Dedifferentiated amniotic fluid mesenchymal stem cell (primary cell): ENCODE data around the gene SLC6A6.
"Not testable (repeated sequence)": the region's sequence is repeated elsewhere in the genome, so short reads cannot be mapped to it uniquely, and the experiment has no call there.

Experiments
- DNase-seq: peaks from one replicate; pipeline ENCODE4 v3.0.0-alpha.2; 2016; ENCODE audit errors: extremely low spot score

The SLC6A6 gene

GRCh38 chr3:14507757-14508504 is 105.5 kb downstream of the SLC6A6 start:
- DNase-seq: no peak

GRCh38 chr3:14508505-14508819 is 106.1 kb downstream of the SLC6A6 start:
- DNase-seq: no peak

GRCh38 chr3:14508966-14509795 is 106.8 kb downstream of the SLC6A6 start:
- DNase-seq: no peak

DNA sequence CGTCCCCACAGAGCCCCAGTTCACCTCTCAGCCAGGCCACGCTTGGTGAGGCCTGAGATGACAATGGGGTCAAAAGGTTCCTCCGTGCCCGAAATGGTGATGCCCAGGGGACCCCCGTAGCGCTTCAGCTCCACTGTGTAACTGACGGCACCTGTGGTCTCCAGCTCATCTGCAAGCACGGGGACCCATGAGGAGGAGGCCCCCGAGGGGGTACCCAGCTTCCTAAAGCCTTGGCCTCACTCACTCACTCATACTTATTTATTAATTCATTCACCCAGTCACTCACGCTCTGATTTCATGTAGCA is 107.3 kb downstream of the SLC6A6 start:
- no peak for DNase-seq

DNA sequence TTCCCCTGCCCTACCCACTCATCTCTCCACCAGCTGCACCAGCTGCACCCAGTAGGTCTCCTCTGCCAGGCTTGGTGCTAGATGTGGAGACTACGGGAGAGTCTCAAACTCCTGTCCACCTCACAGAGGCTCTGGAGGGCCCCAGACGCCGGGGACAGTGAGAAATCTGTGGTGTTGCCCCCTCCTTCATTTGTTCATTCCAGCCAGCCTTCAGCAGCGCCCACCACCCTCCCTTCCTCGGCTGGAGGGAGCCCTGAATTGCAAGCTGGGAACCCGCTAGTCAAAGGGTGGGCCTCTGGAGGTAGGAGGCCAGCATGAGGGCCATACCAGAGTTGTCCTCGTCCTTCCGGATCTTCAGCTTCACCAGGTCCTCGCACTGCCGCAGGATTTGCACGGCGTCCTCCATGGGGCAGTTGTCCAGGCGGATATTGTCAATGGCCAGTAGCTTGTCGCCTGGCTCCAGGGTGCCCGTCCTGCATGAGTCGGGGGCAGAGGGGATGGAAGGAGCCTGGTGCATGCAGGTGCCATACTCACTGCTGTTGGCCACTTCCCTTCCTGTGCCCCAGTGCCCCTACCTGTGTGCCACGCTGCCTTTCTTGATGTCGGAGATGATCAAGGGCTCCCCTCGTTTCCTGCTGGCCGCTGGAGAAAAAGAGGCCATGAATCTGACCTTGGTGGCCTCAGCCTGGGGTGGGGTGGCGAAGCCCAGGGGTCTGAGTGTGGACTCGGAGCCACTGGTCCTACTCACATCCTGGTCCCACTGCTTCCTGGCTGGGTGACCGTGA is 108.6 kb downstream of the SLC6A6 start:
- DNase-seq: no peak

GRCh38 chr3:14511623-14512280 is 109.3 kb downstream of the SLC6A6 start:
- no peak for DNase-seq

- DNase-seq: no peak
Measured at GRCh38 chr3:14512281-14512941, 110.0 kb downstream of the SLC6A6 start.

DNA sequence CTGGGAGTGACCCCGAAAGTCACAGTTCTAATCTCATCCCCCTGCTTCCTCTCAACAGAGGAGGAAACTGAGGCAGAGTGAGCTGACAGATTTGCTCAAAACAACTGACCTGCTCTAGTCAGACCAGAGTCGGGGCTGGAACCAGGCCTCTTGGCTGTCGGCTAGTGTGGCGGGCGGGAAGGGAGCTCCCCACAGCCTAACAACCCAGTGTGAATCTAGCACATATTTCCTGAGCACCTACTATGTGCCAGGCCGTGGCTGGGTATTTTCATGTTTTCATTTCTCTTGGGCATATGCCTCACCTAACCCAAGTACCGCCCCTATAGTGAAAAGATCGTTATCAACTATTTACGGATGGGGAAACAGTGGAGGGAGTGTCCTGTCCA is 110.5 kb downstream of the SLC6A6 start:
- no peak for DNase-seq

DNA sequence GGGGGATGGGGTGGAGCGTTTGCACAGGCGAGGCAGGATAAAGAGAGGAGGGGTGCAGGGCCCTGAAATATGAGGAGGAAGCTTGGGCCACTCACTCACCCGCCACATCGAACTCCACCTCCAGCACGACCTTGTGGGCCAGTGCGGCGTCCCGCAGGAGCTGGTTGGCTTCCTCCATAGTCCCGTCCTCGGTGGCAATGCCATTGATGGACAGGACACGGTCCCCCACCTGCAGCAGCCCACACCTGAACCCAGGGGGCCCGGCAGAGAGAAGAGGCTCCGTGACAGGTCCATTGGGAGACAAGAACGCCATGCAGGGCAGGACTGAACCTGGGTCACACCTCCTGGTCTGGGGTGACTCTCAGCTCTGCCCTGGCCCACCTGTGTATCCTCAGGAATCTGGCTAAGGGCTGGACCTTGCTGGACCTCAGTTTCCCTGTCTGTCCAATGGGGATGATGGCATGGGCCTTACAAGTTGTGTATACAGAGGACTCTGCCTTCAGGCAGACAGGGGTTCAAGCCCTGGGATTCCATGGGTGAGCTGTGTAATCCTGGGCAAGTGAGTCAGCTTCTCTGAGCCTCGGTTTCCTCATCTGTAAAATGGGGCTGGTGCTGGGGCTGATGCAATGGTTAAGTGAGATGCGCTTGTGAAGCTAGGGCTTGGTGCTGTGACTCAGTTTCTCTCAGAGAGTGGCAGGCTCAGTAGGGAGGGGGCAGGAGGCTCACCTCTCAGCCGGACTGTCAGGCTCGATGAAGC is 111.3 kb downstream of the SLC6A6 start:
- no peak for DNase-seq

DNA sequence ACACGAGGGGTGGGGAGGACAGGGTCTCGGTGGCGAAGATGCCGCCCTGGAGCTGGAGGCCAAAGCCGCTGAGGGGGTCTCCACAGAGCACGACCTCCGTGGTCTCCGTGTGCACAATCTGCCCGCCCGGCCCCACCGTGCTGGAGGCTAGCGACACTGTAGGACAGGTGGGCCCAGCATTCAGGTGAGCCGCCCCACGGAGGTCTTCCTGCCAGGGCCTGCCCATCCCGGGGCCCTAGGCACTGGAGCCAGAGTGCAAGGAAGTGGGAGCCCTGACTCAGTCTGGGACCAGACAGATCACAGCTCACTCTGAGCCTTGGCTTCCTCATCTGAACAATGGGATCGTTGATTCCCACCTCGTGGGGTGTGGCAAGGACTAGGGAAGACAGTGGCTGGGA is 111.9 kb downstream of the SLC6A6 start:
- no peak for DNase-seq

- not testable (repeated sequence) for DNase-seq
Measured at GRCh38 chr3:14515526-14515925, 113.1 kb downstream of the SLC6A6 start.

GRCh38 chr3:14516738-14517345 is 114.4 kb downstream of the SLC6A6 start:
- DNase-seq: no peak

- DNase-seq: no peak
Measured at GRCh38 chr3:14517601-14518431, 115.4 kb downstream of the SLC6A6 start.

GRCh38 chr3:14518432-14518802 is 116.0 kb downstream of the SLC6A6 start:
- DNase-seq: no peak

GRCh38 chr3:14518893-14519292 is 116.5 kb downstream of the SLC6A6 start:
- DNase-seq: no peak

DNA sequence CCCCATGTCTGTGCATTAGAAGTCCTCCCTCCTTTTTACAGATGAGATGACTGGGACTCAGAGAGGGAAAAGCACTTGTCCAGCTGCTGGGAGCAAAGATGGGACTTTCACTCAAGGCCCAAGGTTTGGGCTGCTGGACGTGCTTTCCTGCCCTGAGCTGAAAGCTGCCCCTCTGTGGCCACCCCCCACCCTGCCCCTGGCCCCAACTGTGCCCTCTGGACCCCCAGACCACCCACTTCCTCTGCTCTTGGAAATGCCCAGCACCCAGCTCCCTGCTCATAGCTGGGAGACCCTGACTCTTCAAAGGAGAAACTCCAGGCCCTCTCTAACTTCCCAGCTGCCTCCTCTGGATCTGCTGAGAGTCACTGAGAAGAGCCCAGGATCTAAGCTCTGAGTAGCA is 117.0 kb downstream of the SLC6A6 start:
- no peak for DNase-seq

GRCh38 chr3:14520149-14520548 is 117.7 kb downstream of the SLC6A6 start:
- DNase-seq: no peak

DNA sequence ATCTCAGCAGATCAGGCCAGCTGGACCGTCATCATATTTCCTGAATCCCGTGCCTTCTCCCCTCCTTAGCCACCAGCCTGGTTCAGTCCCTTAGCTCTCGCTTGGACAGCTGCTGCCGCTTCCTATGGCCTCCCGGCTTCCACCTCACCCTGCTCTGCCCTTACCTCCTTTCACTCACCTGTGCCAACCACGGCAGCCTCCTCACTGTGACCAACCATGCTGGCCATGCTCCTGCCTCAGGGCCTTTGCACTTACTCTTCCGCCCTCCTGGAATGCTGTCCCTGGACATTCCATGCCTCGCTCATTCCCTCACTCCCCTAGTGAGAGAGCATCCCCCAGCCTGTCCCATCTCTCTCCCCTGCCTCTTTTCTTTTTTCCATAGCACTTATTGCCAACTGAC is 118.6 kb downstream of the SLC6A6 start:
- DNase-seq: no peak

GRCh38 chr3:14521611-14522010 is 119.2 kb downstream of the SLC6A6 start:
- DNase-seq: no peak
